Effector memory CD8-positive, alpha-beta T cell (primary cell): ENCODE results near the gene SCYL1.
A peak's percentile ranks its signal among the peaks of the same experiment; 100 is the strongest.

Experiments
- ATAC-seq: fragments of 150-1000 bp; cut with Tn5 transposase; replicated peaks from 2 replicates; pipeline ENCODE4 v1.10.0; 2021; ENCODE audit warnings: mild to moderate bottlenecking, moderate library complexity
- DNase-seq, 3 experiments: peaks; one replicate each; pipeline ENCODE4 v3.0.0; 2021
- H3K27ac Mint-ChIP-seq, 2 donors: one replicate each; pipeline ENCODE4 v1.8.0; 2022; ENCODE audit warnings: mild to moderate bottlenecking in 2 of 2, mixed read lengths in 2 of 2, moderate library complexity in 2 of 2
- H3K27me3 Mint-ChIP-seq, 2 donors: one replicate each; pipeline ENCODE4 v1.8.0; 2022; ENCODE audit warnings: mixed read lengths in 2 of 2
- H3K36me3 Mint-ChIP-seq: one replicate; pipeline ENCODE4 v1.8.0; 2022; ENCODE audit warnings: mild to moderate bottlenecking, moderate library complexity, mixed read lengths; ENCODE audit not compliant: insufficient read depth
- H3K4me1 Mint-ChIP-seq, 2 donors: one replicate each; pipeline ENCODE4 v1.8.0; 2022; ENCODE audit warnings: low read depth in 2 of 2, mixed read lengths in 2 of 2
- H3K4me3 Mint-ChIP-seq, 2 donors: one replicate each; pipeline ENCODE4 v1.8.0; 2022; ENCODE audit warnings: mild to moderate bottlenecking in 2 of 2, mixed read lengths in 2 of 2, moderate library complexity in 2 of 2
- H3K9me3 Mint-ChIP-seq, 2 donors: one replicate each; pipeline ENCODE4 v1.8.0; 2022; ENCODE audit warnings: mixed read lengths in 2 of 2

SCYL1 gene

GRCh38 chr11:65498977-65499712 is 25.7 kb upstream of the SCYL1 start, which contains the start of gene MALAT1:
TSS of gene MALAT1 (plus strand) at chr11:65499045.
- ATAC-seq (peak; percentile 23), DNase-seq (peak; percentile 91 to 97 (median 93))
- Mint-ChIP-seq H3K27ac (no peak within 1 kb of the TSS), H3K4me3 (no peak within 1 kb of the TSS), H3K36me3 (no peaks in the 10 kb centered on the region), H3K27me3 (no peaks in the 10 kb centered on the region), H3K4me1 (peaks cover 30 to 34% of the 10 kb centered on the region in 2 donors), H3K9me3 (no peaks in the 10 kb centered on the region)

- Mint-ChIP-seq H3K4me1 (peaks cover 37 to 41% of the 10 kb centered on the region in 2 donors), H3K9me3 (no peaks in the 10 kb centered on the region)
Observed at GRCh38 chr11:65499713-65500386, 25.0 kb upstream of the SCYL1 start.

GRCh38 chr11:65500387-65501185 is 24.3 kb upstream of the SCYL1 start:
- H3K27me3 Mint-ChIP-seq, result no peaks in the 10 kb centered on the region
- no peak overlapping the region for H3K4me3 Mint-ChIP-seq
- ATAC-seq (no peak), DNase-seq (no peak)
- no peak overlapping the region for H3K27ac Mint-ChIP-seq
- H3K9me3 Mint-ChIP-seq, result no peaks in the 10 kb centered on the region
- H3K36me3 Mint-ChIP-seq, result no peaks in the 10 kb centered on the region
- peaks cover 42 to 47% of the 10 kb centered on the region in 2 donors for H3K4me1 Mint-ChIP-seq

More at GRCh38 chr11:65499713-65500386, 25.0 kb upstream of the SCYL1 start:
- ATAC-seq, result no peak
- Mint-ChIP-seq H3K27me3 (no peaks in the 10 kb centered on the region), H3K27ac (no peak overlapping the region), H3K36me3 (no peaks in the 10 kb centered on the region), H3K4me3 (no peak overlapping the region)
- DNase-seq, result no peak

DNA sequence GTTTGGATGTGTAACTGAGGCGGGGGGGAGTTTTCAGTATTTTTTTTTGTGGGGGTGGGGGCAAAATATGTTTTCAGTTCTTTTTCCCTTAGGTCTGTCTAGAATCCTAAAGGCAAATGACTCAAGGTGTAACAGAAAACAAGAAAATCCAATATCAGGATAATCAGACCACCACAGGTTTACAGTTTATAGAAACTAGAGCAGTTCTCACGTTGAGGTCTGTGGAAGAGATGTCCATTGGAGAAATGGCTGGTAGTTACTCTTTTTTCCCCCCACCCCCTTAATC is 23.8 kb upstream of the SCYL1 start:
- H3K27ac Mint-ChIP-seq, result no peak overlapping the region
- H3K36me3 Mint-ChIP-seq, result no peaks in the 10 kb centered on the region
- no peak overlapping the region for H3K4me3 Mint-ChIP-seq
- H3K27me3 Mint-ChIP-seq, result no peaks in the 10 kb centered on the region
- ATAC-seq (no peak), DNase-seq (no peak)
- H3K9me3 Mint-ChIP-seq, result no peaks in the 10 kb centered on the region
- H3K4me1 Mint-ChIP-seq, result peaks cover 46 to 52% of the 10 kb centered on the region in 2 donors

- ATAC-seq (no peak), DNase-seq (no peak)
- Mint-ChIP-seq H3K4me1 (peaks cover 46 to 52% of the 10 kb centered on the region in 2 donors), H3K4me3 (no peak overlapping the region), H3K9me3 (no peaks in the 10 kb centered on the region), H3K27ac (no peak overlapping the region), H3K36me3 (no peaks in the 10 kb centered on the region), H3K27me3 (no peaks in the 10 kb centered on the region)
Observed at GRCh38 chr11:65501472-65502273, 23.2 kb upstream of the SCYL1 start.

- Mint-ChIP-seq H3K4me1 (peaks cover 46 to 52% of the 10 kb centered on the region in 2 donors), H3K4me3 (no peak overlapping the region), H3K9me3 (no peaks in the 10 kb centered on the region), H3K27me3 (no peaks in the 10 kb centered on the region), H3K27ac (no peak overlapping the region), H3K36me3 (no peaks in the 10 kb centered on the region)
- DNase-seq, result no peak
- ATAC-seq, result no peak
Observed at GRCh38 chr11:65502274-65502554, 22.7 kb upstream of the SCYL1 start.

GRCh38 chr11:65502555-65503367 is 22.1 kb upstream of the SCYL1 start:
- Mint-ChIP-seq H3K4me1 (peaks cover 48 to 56% of the 10 kb centered on the region in 2 donors), H3K36me3 (no peaks in the 10 kb centered on the region), H3K27ac (no peak overlapping the region), H3K27me3 (no peaks in the 10 kb centered on the region), H3K4me3 (no peak overlapping the region), H3K9me3 (no peaks in the 10 kb centered on the region)
- no peak for ATAC-seq
- no peak for DNase-seq

DNA sequence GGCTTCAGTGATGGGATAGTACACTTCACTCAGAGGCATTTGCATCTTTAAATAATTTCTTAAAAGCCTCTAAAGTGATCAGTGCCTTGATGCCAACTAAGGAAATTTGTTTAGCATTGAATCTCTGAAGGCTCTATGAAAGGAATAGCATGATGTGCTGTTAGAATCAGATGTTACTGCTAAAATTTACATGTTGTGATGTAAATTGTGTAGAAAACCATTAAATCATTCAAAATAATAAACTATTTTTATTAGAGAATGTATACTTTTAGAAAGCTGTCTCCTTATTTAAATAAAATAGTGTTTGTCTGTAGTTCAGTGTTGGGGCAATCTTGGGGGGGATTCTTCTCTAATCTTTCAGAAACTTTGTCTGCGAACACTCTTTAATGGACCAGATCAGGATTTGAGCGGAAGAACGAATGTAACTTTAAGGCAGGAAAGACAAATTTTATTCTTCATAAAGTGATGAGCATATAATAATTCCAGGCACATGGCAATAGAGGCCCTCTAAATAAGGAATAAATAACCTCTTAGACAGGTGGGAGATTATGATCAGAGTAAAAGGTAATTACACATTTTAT is 21.4 kb upstream of the SCYL1 start:
- no peaks in the 10 kb centered on the region for H3K9me3 Mint-ChIP-seq
- no peak for DNase-seq
- ATAC-seq, result no peak
- H3K27ac Mint-ChIP-seq, result peak overlapping the region in 1 of 2 donors; percentile 84
- H3K36me3 Mint-ChIP-seq, result no peaks in the 10 kb centered on the region
- peaks cover 49 to 57% of the 10 kb centered on the region in 2 donors for H3K4me1 Mint-ChIP-seq
- no peaks in the 10 kb centered on the region for H3K27me3 Mint-ChIP-seq
- H3K4me3 Mint-ChIP-seq, result no peak overlapping the region

- peak overlapping the region in 1 of 2 donors; percentile 84 for H3K27ac Mint-ChIP-seq
- DNase-seq (no peak), ATAC-seq (no peak)
- H3K9me3 Mint-ChIP-seq, result no peaks in the 10 kb centered on the region
- no peak overlapping the region for H3K4me3 Mint-ChIP-seq
- H3K4me1 Mint-ChIP-seq, result peaks cover 47 to 57% of the 10 kb centered on the region in 2 donors
- H3K27me3 Mint-ChIP-seq, result no peaks in the 10 kb centered on the region
- no peaks in the 10 kb centered on the region for H3K36me3 Mint-ChIP-seq
Observed at GRCh38 chr11:65503949-65504673, 20.8 kb upstream of the SCYL1 start.

- peaks cover 50 to 57% of the 10 kb centered on the region in 2 donors for H3K4me1 Mint-ChIP-seq
- H3K36me3 Mint-ChIP-seq, result peaks cover 1% of the 10 kb centered on the region
- H3K27me3 Mint-ChIP-seq, result no peaks in the 10 kb centered on the region
- DNase-seq (no peak), ATAC-seq (no peak)
- peak overlapping the region in 1 of 2 donors; percentile 84 for H3K27ac Mint-ChIP-seq
- H3K4me3 Mint-ChIP-seq, result no peak overlapping the region
- no peaks in the 10 kb centered on the region for H3K9me3 Mint-ChIP-seq
Observed at GRCh38 chr11:65504674-65505465, 20.0 kb upstream of the SCYL1 start.

DNA sequence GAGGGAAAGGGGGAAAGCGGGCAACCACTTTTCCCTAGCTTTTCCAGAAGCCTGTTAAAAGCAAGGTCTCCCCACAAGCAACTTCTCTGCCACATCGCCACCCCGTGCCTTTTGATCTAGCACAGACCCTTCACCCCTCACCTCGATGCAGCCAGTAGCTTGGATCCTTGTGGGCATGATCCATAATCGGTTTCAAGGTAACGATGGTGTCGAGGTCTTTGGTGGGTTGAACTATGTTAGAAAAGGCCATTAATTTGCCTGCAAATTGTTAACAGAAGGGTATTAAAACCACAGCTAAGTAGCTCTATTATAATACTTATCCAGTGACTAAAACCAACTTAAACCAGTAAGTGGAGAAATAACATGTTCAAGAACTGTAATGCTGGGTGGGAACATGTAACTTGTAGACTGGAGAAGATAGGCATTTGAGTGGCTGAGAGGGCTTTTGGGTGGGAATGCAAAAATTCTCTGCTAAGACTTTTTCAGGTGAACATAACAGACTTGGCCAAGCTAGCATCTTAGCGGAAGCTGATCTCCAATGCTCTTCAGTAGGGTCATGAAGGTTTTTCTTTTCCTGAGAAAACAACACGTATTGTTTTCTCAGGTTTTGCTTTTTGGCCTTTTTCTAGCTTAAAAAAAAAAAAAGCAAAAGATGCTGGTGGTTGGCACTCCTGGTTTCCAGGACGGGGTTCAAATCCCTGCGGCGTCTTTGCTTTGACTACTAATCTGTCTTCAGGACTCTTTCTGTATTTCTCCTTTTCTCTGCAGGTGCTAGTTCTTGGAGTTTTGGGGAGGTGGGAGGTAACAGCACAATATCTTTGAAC is 19.2 kb upstream of the SCYL1 start:
- DNase-seq (no peak), ATAC-seq (no peak)
- peaks cover 54 to 61% of the 10 kb centered on the region in 2 donors for H3K4me1 Mint-ChIP-seq
- peak overlapping the region in 1 of 2 donors; percentile 84 for H3K27ac Mint-ChIP-seq
- no peaks in the 10 kb centered on the region for H3K9me3 Mint-ChIP-seq
- H3K4me3 Mint-ChIP-seq, result no peak overlapping the region
- H3K36me3 Mint-ChIP-seq, result peaks cover 7% of the 10 kb centered on the region
- H3K27me3 Mint-ChIP-seq, result no peaks in the 10 kb centered on the region
